A673 (cell line): ENCODE measurements around the gene PLSCR1.

Source experiments
- CTCF ChIP-seq: fragments of 300-800, 200-600 bp; sonication (generic); conservative IDR thresholded peaks from 2 replicates; pipeline ENCODE4 v1.5.1; 2017; ENCODE audit warnings: low read depth, mild to moderate bottlenecking, antibody characterized with exemption, low read length, moderate library complexity, mixed read lengths
- EZH2 ChIP-seq: fragments of 200-600 bp; sonication (generic); IDR thresholded peaks from 2 replicates; pipeline ENCODE4 v1.6.1; 2017; ENCODE audit warnings: borderline replicate concordance, low read depth, mild to moderate bottlenecking, mixed read lengths, antibody characterized with exemption, low read length; ENCODE audit not compliant: poor library complexity, severe bottlenecking

GRCh38 chr3:146546366-146546965 is 2.1 kb upstream of the PLSCR1 start:
- no peak for TF ChIP-seq CTCF
- TF ChIP-seq EZH2: no peak
